OCI-LY1 (cell line): ENCODE data around the gene RCAN1.

Source experiments
- H2AFZ ChIP-seq: fragments of 200-600 bp; sonication (generic), shearing (Covaris generic); 2 replicates; pipeline ENCODE4 v1.6.0; 2014; ENCODE audit warnings: antibody characterized with exemption, mild to moderate bottlenecking, low read length
- H3F3A ChIP-seq: fragments of 200-600 bp; sonication (generic), shearing (Covaris generic); 2 replicates; pipeline ENCODE4 v1.6.0; 2014; ENCODE audit warnings: mild to moderate bottlenecking, antibody characterized with exemption, low read length, moderate library complexity; ENCODE audit not compliant: insufficient read depth
- H3K27ac ChIP-seq: fragments of 200-600 bp; sonication (generic); 2 replicates; pipeline ENCODE4 v1.5.1; 2014; ENCODE audit warnings: low read length, mixed run types, mild to moderate bottlenecking, low read depth; ENCODE audit not compliant: poor library complexity, severe bottlenecking
- H3K27me3 ChIP-seq: fragments of 200-600 bp; sonication (generic); 2 replicates; pipeline ENCODE4 v1.6.0; 2014; ENCODE audit warnings: antibody characterized with exemption, mild to moderate bottlenecking, low read length, moderate library complexity; ENCODE audit not compliant: insufficient read depth
- H3K36me3 ChIP-seq: fragments of 200-600 bp; sonication (generic); 2 replicates; pipeline ENCODE4 v1.6.1; 2014; ENCODE audit warnings: mild to moderate bottlenecking, antibody characterized with exemption, low read length, moderate library complexity, mixed read lengths; ENCODE audit not compliant: insufficient read depth
- H3K4me1 ChIP-seq: fragments of 200-600 bp; sonication (generic); 2 replicates; pipeline ENCODE4 v1.5.1; 2014; ENCODE audit warnings: mild to moderate bottlenecking, low read length, moderate library complexity; ENCODE audit not compliant: insufficient read depth, severe bottlenecking
- H3K4me2 ChIP-seq: fragments of 200-600 bp; sonication (generic), shearing (Covaris generic); 2 replicates; pipeline ENCODE4 v1.6.1; 2014; ENCODE audit warnings: low read length
- H3K4me3 ChIP-seq: fragments of 200-600 bp; sonication (generic); 2 replicates; pipeline ENCODE4 v1.5.1; 2014; ENCODE audit warnings: low read length, low read depth, mild to moderate bottlenecking, mixed read lengths; ENCODE audit not compliant: poor library complexity, severe bottlenecking
- H3K79me2 ChIP-seq: fragments of 200-600 bp; shearing (Covaris generic); 2 replicates; pipeline ENCODE4 v1.6.1; 2016; ENCODE audit warnings: mixed run types, low read length, mixed read lengths; ENCODE audit not compliant: insufficient read depth
- H3K9ac ChIP-seq: fragments of 200-600 bp; sonication (generic), shearing (Covaris generic); 2 replicates; pipeline ENCODE4 v1.6.1; 2014; ENCODE audit warnings: mild to moderate bottlenecking, low read length, mixed read lengths
- H3K9me2 ChIP-seq: fragments of 200-600 bp; sonication (generic), shearing (Covaris generic); 2 replicates; pipeline ENCODE4 v1.6.1; 2014; ENCODE audit warnings: low read depth, mild to moderate bottlenecking, low read length, mixed read lengths
- H3K9me3 ChIP-seq: fragments of 200-600 bp; shearing (Covaris generic); 2 replicates; pipeline ENCODE4 v1.6.1; 2014; ENCODE audit warnings: low read length, mixed read lengths
- H4K20me1 ChIP-seq: fragments of 200-600 bp; sonication (generic), shearing (Covaris generic); 2 replicates; pipeline ENCODE4 v1.6.0; 2016; ENCODE audit warnings: mild to moderate bottlenecking, low read length; ENCODE audit not compliant: insufficient read depth
- CTCF ChIP-seq: fragments of 200-600 bp; sonication (generic), shearing (Covaris generic); IDR thresholded peaks from 2 replicates; pipeline ENCODE4 v1.5.1; 2017; ENCODE audit warnings: mild to moderate bottlenecking, antibody characterized with exemption, low read length, moderate library complexity, mixed read lengths
- EZH2 ChIP-seq: fragments of 200-600 bp; sonication (generic), shearing (Covaris generic); IDR thresholded peaks from 2 replicates; pipeline ENCODE4 v1.8.0; 2017; ENCODE audit warnings: borderline replicate concordance, mixed run types, mild to moderate bottlenecking, antibody characterized with exemption, low read length, moderate library complexity, mixed read lengths

Gene RCAN1

GRCh38 chr21:34651642-34652041, 36.7 kb upstream of the RCAN1 start:
- no peak overlapping the region for H3K4me3 ChIP-seq
- H4K20me1 ChIP-seq = no peaks in the 10 kb centered on the region
- H3K27me3 ChIP-seq = 0 out of 2 replicates have a peak, but pooled peaks cover 5% of the 10 kb centered on the region
- H3F3A ChIP-seq = no peaks in the 10 kb centered on the region
- no peaks in the 10 kb centered on the region for H3K79me2 ChIP-seq
- H3K9me2 ChIP-seq = no peaks in the 10 kb centered on the region
- H3K9ac ChIP-seq = no peak overlapping the region
- no peak overlapping the region for H3K27ac ChIP-seq
- H3K36me3 ChIP-seq = no peaks in the 10 kb centered on the region
- no peak for TF ChIP-seq CTCF
- no peak for TF ChIP-seq EZH2
- no peaks in the 10 kb centered on the region; the same call in 1 of the 2 replicates for H3K9me3 ChIP-seq
- H2AFZ ChIP-seq = no peak overlapping the region
- H3K4me1 ChIP-seq = no peaks in the 10 kb centered on the region
- no peak overlapping the region for H3K4me2 ChIP-seq

- Histone ChIP-seq H3K9me2 (no peaks in the 10 kb centered on the region), H3F3A (no peaks in the 10 kb centered on the region), H3K9ac (no peak overlapping the region), H3K9me3 (no peaks in the 10 kb centered on the region; the same call in 1 of the 2 replicates), H3K36me3 (no peaks in the 10 kb centered on the region), H4K20me1 (no peaks in the 10 kb centered on the region), H3K4me2 (no peak overlapping the region), H3K4me1 (no peaks in the 10 kb centered on the region), H3K27ac (no peak overlapping the region), H3K4me3 (no peak overlapping the region), H3K27me3 (0 out of 2 replicates have a peak, but pooled peaks cover 5% of the 10 kb centered on the region), H2AFZ (no peak overlapping the region), H3K79me2 (no peaks in the 10 kb centered on the region)
- TF ChIP-seq EZH2 (no peak), CTCF (no peak)
Observed at GRCh38 chr21:34650861-34651431, 36.0 kb upstream of the RCAN1 start.

GRCh38 chr21:34649400-34649799, 34.5 kb upstream of the RCAN1 start:
- TF ChIP-seq CTCF (no peak), EZH2 (no peak)
- H3K9me3 ChIP-seq = no peaks in the 10 kb centered on the region; the same call in 1 of the 2 replicates
- no peaks in the 10 kb centered on the region for H3K4me1 ChIP-seq
- H3K27ac ChIP-seq = no peak overlapping the region
- H3K9me2 ChIP-seq = no peaks in the 10 kb centered on the region
- H3K36me3 ChIP-seq = no peaks in the 10 kb centered on the region
- H3K79me2 ChIP-seq = no peaks in the 10 kb centered on the region
- 0 out of 2 replicates have a peak, but pooled peaks cover 10% of the 10 kb centered on the region for H3K27me3 ChIP-seq
- H4K20me1 ChIP-seq = no peaks in the 10 kb centered on the region
- H3K4me3 ChIP-seq = no peak overlapping the region
- no peak overlapping the region for H3K4me2 ChIP-seq
- H3K9ac ChIP-seq = no peak overlapping the region
- no peak overlapping the region for H2AFZ ChIP-seq
- H3F3A ChIP-seq = no peaks in the 10 kb centered on the region
